Measurements from ENCODE around the gene BANP.

BANP gene

DNA sequence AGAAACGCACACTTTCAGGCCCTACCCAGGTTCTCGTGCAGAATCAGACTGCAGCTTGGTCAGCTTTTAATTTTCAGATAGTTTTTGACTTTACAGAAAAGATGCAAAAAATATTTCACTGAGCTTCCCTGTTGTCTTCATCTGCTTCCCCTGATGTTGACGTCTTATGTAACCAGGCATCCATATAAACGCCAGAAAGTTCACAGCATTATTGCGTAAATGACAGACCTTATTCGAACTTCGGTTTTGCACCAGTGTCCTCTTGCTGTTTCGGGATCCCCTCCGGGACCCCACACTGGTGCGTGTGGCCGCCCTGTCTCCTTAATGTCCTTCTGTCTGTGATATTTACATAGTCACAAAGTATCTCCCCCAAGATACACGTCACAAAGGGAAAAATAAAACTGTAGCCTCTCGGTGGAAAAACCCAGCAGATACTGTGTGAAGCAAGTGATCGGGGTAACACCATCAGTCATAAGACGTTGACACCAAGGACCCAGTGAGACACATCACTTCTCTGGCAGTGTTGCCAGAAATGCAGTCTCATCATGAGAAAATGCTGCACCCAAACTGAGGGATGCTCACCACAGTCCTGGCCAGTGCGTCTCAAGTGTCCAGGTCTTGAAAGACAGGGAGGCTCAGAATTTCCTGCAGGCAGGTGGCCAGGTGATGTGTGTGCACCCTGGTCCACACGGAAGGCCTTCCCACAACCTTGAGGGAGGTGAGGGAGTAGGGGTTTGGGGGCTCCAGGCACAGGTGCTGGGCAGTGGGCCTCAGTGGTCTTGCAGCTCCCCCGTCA, 4.3 kb downstream of the BANP start:
- no peak for TF ChIP-seq ZSCAN30 (tag by site-specific recombination; IDR thresholded peaks at IDR 0.05)
- TF ChIP-seq ZNF785 (tag by site-specific recombination; IDR thresholded peaks at IDR 0.05): no peak
- TF ChIP-seq ZNF155 (tag by site-specific recombination; IDR thresholded peaks at IDR 0.05): no peak
- TF ChIP-seq ZNF596 (tag by site-specific recombination; IDR thresholded peaks at IDR 0.05): no peak
- no peak for TF ChIP-seq ZNF529 (tag by site-specific recombination; IDR thresholded peaks at IDR 0.05; ENCODE audit: insufficient replicate concordance)
- TF ChIP-seq ZNF544 (tag by site-specific recombination; IDR thresholded peaks at IDR 0.05): no peak
- TF ChIP-seq ZNF610 (tag by site-specific recombination; IDR thresholded peaks at IDR 0.05; ENCODE audit: borderline replicate concordance): no peak
- TF ChIP-seq ZBTB21 (tag by site-specific recombination; IDR thresholded peaks at IDR 0.05): no peak
- TF ChIP-seq ZBTB1 (tag by site-specific recombination; IDR thresholded peaks at IDR 0.05): no peak
- no peak for TF ChIP-seq ZNF704 (tag by site-specific recombination; IDR thresholded peaks at IDR 0.05)
- TF ChIP-seq ZNF335 (tag by site-specific recombination; conservative IDR thresholded peaks at IDR 0.05): no peak
- TF ChIP-seq ZNF830 (tag by site-specific recombination; IDR thresholded peaks at IDR 0.05; ENCODE audit: low read depth): no peak
- no peak for TF ChIP-seq ZNF37A (tag by site-specific recombination; IDR thresholded peaks at IDR 0.05)
- no peak for TF ChIP-seq PRDM6 (tag by site-specific recombination; IDR thresholded peaks at IDR 0.05)
- TF ChIP-seq ZNF175 (tag by site-specific recombination; IDR thresholded peaks at IDR 0.05): no peak
- TF ChIP-seq ZNF521 (tag by site-specific recombination; IDR thresholded peaks at IDR 0.05): no peak
- TF ChIP-seq, protein P1, sequence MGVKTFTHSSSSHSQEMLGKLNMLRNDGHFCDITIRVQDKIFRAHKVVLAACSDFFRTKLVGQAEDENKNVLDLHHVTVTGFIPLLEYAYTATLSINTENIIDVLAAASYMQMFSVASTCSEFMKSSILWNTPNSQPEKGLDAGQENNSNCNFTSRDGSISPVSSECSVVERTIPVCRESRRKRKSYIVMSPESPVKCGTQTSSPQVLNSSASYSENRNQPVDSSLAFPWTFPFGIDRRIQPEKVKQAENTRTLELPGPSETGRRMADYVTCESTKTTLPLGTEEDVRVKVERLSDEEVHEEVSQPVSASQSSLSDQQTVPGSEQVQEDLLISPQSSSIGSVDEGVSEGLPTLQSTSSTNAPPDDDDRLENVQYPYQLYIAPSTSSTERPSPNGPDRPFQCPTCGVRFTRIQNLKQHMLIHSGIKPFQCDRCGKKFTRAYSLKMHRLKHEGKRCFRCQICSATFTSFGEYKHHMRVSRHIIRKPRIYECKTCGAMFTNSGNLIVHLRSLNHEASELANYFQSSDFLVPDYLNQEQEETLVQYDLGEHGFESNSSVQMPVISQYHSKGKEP (tag by site-specific recombination; IDR thresholded peaks at IDR 0.05): no peak
- no peak for TF ChIP-seq ZBTB48 (tag by site-specific recombination; IDR thresholded peaks at IDR 0.05)
- TF ChIP-seq YY2 (tag by site-specific recombination; IDR thresholded peaks at IDR 0.05): no peak
- H3K27ac ChIP-seq (ENCODE audit: extremely low read depth, low read depth, low read length): no peak overlapping the region
- peaks cover 16% of the 10 kb centered on the region for H3K4me1 ChIP-seq (ENCODE audit: control insufficient read depth, insufficient read depth, low read length)
- POLR2A ChIA-PET: no interaction called here
- CTCF ChIA-PET: interaction anchor here (0.5 kb wide), 1 partner anchor 27 kb away, joined by 4 read pairs; no protein-coding TSS in a partner anchor
- H3K4me3 ChIP-seq (ENCODE audit: low read depth, low read length): no peak overlapping the region
- H3K36me3 ChIP-seq (ENCODE audit: control insufficient read depth in 2 of 2, insufficient read depth in 1 of 2, low read length in 2 of 2): peaks cover 4 to 46% of the 10 kb centered on the region in 2 experiments; a peak in 2 of 3 replicates
- no peaks in the 10 kb centered on the region for H3K9me3 ChIP-seq (ENCODE audit: control insufficient read depth, insufficient read depth, low read depth, low read length)

DNA sequence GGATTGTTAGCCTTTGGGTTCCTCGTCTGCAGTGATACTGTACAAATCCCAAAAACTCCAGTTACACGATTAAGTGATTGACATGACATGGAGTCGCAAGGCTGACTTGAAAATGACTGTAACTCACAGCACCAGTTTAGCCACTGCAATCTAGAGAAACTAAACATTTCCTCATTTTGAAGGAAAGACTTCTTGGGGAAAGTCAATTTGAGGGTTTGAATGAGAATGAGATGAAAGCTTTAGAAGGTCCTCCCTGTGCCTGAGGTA, 4.8 kb downstream of the BANP start:
- ChIA-PET CTCF (interaction anchor here (0.5 kb wide), 1 partner anchor 26 kb away, joined by 4 read pairs; no protein-coding TSS in a partner anchor), POLR2A (no interaction called here)
- no peak overlapping the region for H3K4me3 ChIP-seq (ENCODE audit: low read depth, low read length)
- H3K27ac ChIP-seq (ENCODE audit: extremely low read depth, low read depth, low read length): no peak overlapping the region
- no peaks in the 10 kb centered on the region for H3K9me3 ChIP-seq (ENCODE audit: control insufficient read depth, insufficient read depth, low read depth, low read length)
- H3K4me1 ChIP-seq (ENCODE audit: control insufficient read depth, insufficient read depth, low read length): peaks cover 16% of the 10 kb centered on the region
- peaks cover 4 to 46% of the 10 kb centered on the region in 2 experiments; a peak in 2 of 3 replicates for H3K36me3 ChIP-seq (ENCODE audit: control insufficient read depth in 2 of 2, insufficient read depth in 1 of 2, low read length in 2 of 2)
- no peak for TF ChIP-seq ZNF623 (tag by site-specific recombination; IDR thresholded peaks at IDR 0.05)
- TF ChIP-seq HIC1 (tag by site-specific recombination; IDR thresholded peaks at IDR 0.05): no peak
- no peak for TF ChIP-seq ZNF112 (tag by site-specific recombination; IDR thresholded peaks at IDR 0.05)
- no peak for TF ChIP-seq KLF9 (tag by site-specific recombination; IDR thresholded peaks at IDR 0.05; ENCODE audit: low read depth)
- TF ChIP-seq ZNF571 (tag by site-specific recombination; IDR thresholded peaks at IDR 0.05): no peak
- 0 out of 2 replicates have a peak, but pooled peaks have one; percentile 38 for TF ChIP-seq ZNF366 (tag by site-specific recombination; conservative IDR thresholded peaks at IDR 0.05)
- no peak for TF ChIP-seq ZNF624 (tag by site-specific recombination; IDR thresholded peaks at IDR 0.05)
- no peak for TF ChIP-seq ZNF76 (tag by site-specific recombination; IDR thresholded peaks at IDR 0.05; ENCODE audit: borderline replicate concordance, low read depth)
- TF ChIP-seq, protein P2, sequence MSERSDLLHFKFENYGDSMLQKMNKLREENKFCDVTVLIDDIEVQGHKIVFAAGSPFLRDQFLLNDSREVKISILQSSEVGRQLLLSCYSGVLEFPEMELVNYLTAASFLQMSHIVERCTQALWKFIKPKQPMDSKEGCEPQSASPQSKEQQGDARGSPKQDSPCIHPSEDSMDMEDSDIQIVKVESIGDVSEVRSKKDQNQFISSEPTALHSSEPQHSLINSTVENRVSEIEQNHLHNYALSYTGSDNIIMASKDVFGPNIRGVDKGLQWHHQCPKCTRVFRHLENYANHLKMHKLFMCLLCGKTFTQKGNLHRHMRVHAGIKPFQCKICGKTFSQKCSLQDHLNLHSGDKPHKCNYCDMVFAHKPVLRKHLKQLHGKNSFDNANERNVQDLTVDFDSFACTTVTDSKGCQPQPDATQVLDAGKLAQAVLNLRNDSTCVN (tag by site-specific recombination; optimal IDR thresholded peaks at IDR 0.05): no peak
